H9 (cell line): ENCODE results near the gene CREB3L2. TPM values are rescaled to one million over a fixed set of nuclear protein-coding genes. Genes with fewer than 3 reads are reported as not detected.
A peak's percentile ranks its signal among the peaks of the same experiment; 100 is the strongest.

Experiments used
- DNase-seq: peaks from one replicate; pipeline ENCODE4 v3.0.0-alpha.2; 2017
- H2AFZ ChIP-seq: one replicate; pipeline ENCODE4 v1.6.1; 2013; ENCODE audit warnings: mild to moderate bottlenecking, low read length, control low read depth, moderate library complexity
- H2AK5ac ChIP-seq: 2 replicates; pipeline ENCODE4 v1.6.1; 2013; ENCODE audit warnings: low read length, control low read depth, mixed read lengths; ENCODE audit not compliant: insufficient read length
- H2BK120ac ChIP-seq: one replicate; pipeline ENCODE4 v1.6.1; 2013; ENCODE audit warnings: low read depth, mild to moderate bottlenecking, low read length, control low read depth, inconsistent platforms; ENCODE audit not compliant: poor library complexity, severe bottlenecking
- H2BK12ac ChIP-seq: 2 replicates; pipeline ENCODE4 v1.6.1; 2013; ENCODE audit warnings: low read length, control low read depth, mixed read lengths, low read depth; ENCODE audit not compliant: insufficient read length
- H2BK15ac ChIP-seq: 2 replicates; pipeline ENCODE4 v1.6.1; 2013; ENCODE audit warnings: low read depth, low read length, control low read depth
- H2BK20ac ChIP-seq: one replicate; pipeline ENCODE4 v1.6.1; 2013; ENCODE audit warnings: low read depth, mild to moderate bottlenecking, low read length, control low read depth, inconsistent platforms; ENCODE audit not compliant: poor library complexity, severe bottlenecking
- H2BK5ac ChIP-seq: 2 replicates; pipeline ENCODE4 v1.6.1; 2013; ENCODE audit warnings: low read length, control low read depth, mixed read lengths; ENCODE audit not compliant: insufficient read length
- H3K14ac ChIP-seq: 2 replicates; pipeline ENCODE4 v1.6.1; 2013; ENCODE audit warnings: low read length, control low read depth; ENCODE audit not compliant: insufficient read depth
- H3K18ac ChIP-seq: 2 replicates; pipeline ENCODE4 v1.6.1; 2013; ENCODE audit warnings: low read depth, mild to moderate bottlenecking, mixed read lengths, low read length, control low read depth; ENCODE audit not compliant: insufficient read length
- H3K23ac ChIP-seq: 2 replicates; pipeline ENCODE4 v1.6.1; 2013; ENCODE audit warnings: low read length, control low read depth, mixed read lengths, low read depth; ENCODE audit not compliant: insufficient read length
- H3K23me2 ChIP-seq: 2 replicates; pipeline ENCODE4 v1.6.1; 2013; ENCODE audit warnings: low read depth, mild to moderate bottlenecking, mixed read lengths, low read length, control low read depth; ENCODE audit not compliant: insufficient read length, poor library complexity, severe bottlenecking
- H3K27ac ChIP-seq: 2 replicates; pipeline ENCODE4 v1.5.1; 2013; ENCODE audit warnings: low read length, control low read depth, mixed read lengths, low read depth; ENCODE audit not compliant: insufficient read length
- H3K27me3 ChIP-seq: 2 replicates; pipeline ENCODE4 v1.6.1; 2013; ENCODE audit warnings: low read length, control low read depth, inconsistent platforms; ENCODE audit not compliant: insufficient read depth
- H3K4ac ChIP-seq: 2 replicates; pipeline ENCODE4 v1.6.1; 2013; ENCODE audit warnings: low read depth, mild to moderate bottlenecking, control low read depth, inconsistent platforms, low read length, moderate library complexity
- H3K4me1 ChIP-seq: 2 replicates; pipeline ENCODE4 v1.6.1; 2013; ENCODE audit warnings: low read length, control low read depth, inconsistent platforms; ENCODE audit not compliant: insufficient read depth
- H3K4me2 ChIP-seq: 2 replicates; pipeline ENCODE4 v1.6.1; 2013; ENCODE audit warnings: low read length, control low read depth, mixed read lengths; ENCODE audit not compliant: insufficient read length, insufficient read depth
- H3K56ac ChIP-seq: 2 replicates; pipeline ENCODE4 v1.6.1; 2013; ENCODE audit warnings: low read depth, mild to moderate bottlenecking, mixed read lengths, low read length, control low read depth; ENCODE audit not compliant: insufficient read length
- H3K79me1 ChIP-seq: 2 replicates; pipeline ENCODE4 v1.6.1; 2013; ENCODE audit warnings: low read depth, mild to moderate bottlenecking, moderate library complexity, low read length, control low read depth, inconsistent platforms; ENCODE audit not compliant: insufficient read depth, poor library complexity, severe bottlenecking
- H3K79me2 ChIP-seq: 2 replicates; pipeline ENCODE4 v1.6.1; 2013; ENCODE audit warnings: low read length, control low read depth, inconsistent platforms; ENCODE audit not compliant: insufficient read depth
- H3K9ac ChIP-seq: 2 replicates; pipeline ENCODE4 v1.6.1; 2013; ENCODE audit warnings: low read length, control low read depth, mixed read lengths; ENCODE audit not compliant: insufficient read length; ENCODE audit errors: extremely low read depth
- H3K9me3 ChIP-seq: one replicate; pipeline ENCODE4 v1.6.1; 2013; ENCODE audit warnings: low read depth, low read length, inconsistent platforms; ENCODE audit not compliant: control insufficient read depth
- H3T11ph ChIP-seq: one replicate; pipeline ENCODE4 v1.6.1; 2013; ENCODE audit warnings: mild to moderate bottlenecking, low read length, control low read depth, inconsistent platforms
- H4K20me1 ChIP-seq: one replicate; pipeline ENCODE4 v1.6.1; 2013; ENCODE audit not compliant: control insufficient read depth, insufficient read length, insufficient read depth
- H4K5ac ChIP-seq: 2 replicates; pipeline ENCODE4 v1.6.1; 2013; ENCODE audit warnings: low read depth, mild to moderate bottlenecking, mixed read lengths, low read length, control low read depth; ENCODE audit not compliant: insufficient read length
- H4K8ac ChIP-seq: replicated peaks from 2 replicates; pipeline ENCODE4 v1.6.1; 2013; ENCODE audit warnings: low read length, control low read depth, mixed read lengths, low read depth; ENCODE audit not compliant: insufficient read length
- H4K91ac ChIP-seq: 2 replicates; pipeline ENCODE4 v1.6.1; 2013; ENCODE audit warnings: low read depth, mild to moderate bottlenecking, moderate library complexity, mixed read lengths, low read length, control low read depth; ENCODE audit not compliant: insufficient read length
- H3K27ac Mint-ChIP-seq, 3 experiments: 2 replicates in 2 of 3; 3 replicates in 1 of 3; pipeline ENCODE4 v1.8.0; 2020 to 2021; ENCODE audit warnings: mixed read lengths in 3 of 3, mild to moderate bottlenecking in 1 of 3, moderate library complexity in 1 of 3
- H3K27me3 Mint-ChIP-seq: 2 replicates; pipeline ENCODE4 v1.8.0; 2021; ENCODE audit warnings: low read depth, mild to moderate bottlenecking, moderate library complexity, mixed read lengths
- H3K36me3 Mint-ChIP-seq, 3 experiments: 2 replicates in 2 of 3; 3 replicates in 1 of 3; pipeline ENCODE4 v1.8.0; 2020 to 2021; ENCODE audit warnings: low read depth in 3 of 3, mixed read lengths in 3 of 3; ENCODE audit not compliant: insufficient read depth in 1 of 3
- H3K4me1 Mint-ChIP-seq, 2 experiments: 2 replicates each; pipeline ENCODE4 v1.8.0; 2020; ENCODE audit warnings: mixed read lengths in 2 of 2
- H3K4me3 Mint-ChIP-seq, 2 experiments: 2 replicates in 1 of 2; 3 replicates in 1 of 2; pipeline ENCODE4 v1.8.0; 2020 to 2021; ENCODE audit warnings: mild to moderate bottlenecking in 2 of 2, mixed read lengths in 2 of 2, moderate library complexity in 1 of 2
- H3K9me3 Mint-ChIP-seq, 2 experiments: 2 replicates in 1 of 2; 3 replicates in 1 of 2; pipeline ENCODE4 v1.8.0; 2020; ENCODE audit warnings: mild to moderate bottlenecking in 2 of 2, mixed read lengths in 2 of 2, moderate library complexity in 1 of 2
- CTCF ChIP-seq: fragments of 200-600 bp; sonication (generic); conservative IDR thresholded peaks from 3 replicates; pipeline ENCODE4 v1.8.0; 2021; ENCODE audit warnings: antibody characterized with exemption, mild to moderate bottlenecking
- WGBS: extraction: QIAGEN DNeasy Blood & Tissue Kit; methylation state at CpG from one replicate; pipeline ENCODE4 v1.1.7; 2013; ENCODE audit warnings: missing lambda C conversion rate, low lambda C conversion rate, mixed read lengths; ENCODE audit not compliant: insufficient read length; ENCODE audit errors: extremely low coverage; 5-methylcytosine and 5-hydroxymethylcytosine counted together
- total RNA-seq: library from RNA; stranded (reverse); gene quantifications from 2 replicates; pipeline ENCODE4 v1.2.1, GENCODE V29; 2021

CREB3L2 gene
- total RNA-seq, 1 experiment from 2014 or later: 60.7 TPM

DNA sequence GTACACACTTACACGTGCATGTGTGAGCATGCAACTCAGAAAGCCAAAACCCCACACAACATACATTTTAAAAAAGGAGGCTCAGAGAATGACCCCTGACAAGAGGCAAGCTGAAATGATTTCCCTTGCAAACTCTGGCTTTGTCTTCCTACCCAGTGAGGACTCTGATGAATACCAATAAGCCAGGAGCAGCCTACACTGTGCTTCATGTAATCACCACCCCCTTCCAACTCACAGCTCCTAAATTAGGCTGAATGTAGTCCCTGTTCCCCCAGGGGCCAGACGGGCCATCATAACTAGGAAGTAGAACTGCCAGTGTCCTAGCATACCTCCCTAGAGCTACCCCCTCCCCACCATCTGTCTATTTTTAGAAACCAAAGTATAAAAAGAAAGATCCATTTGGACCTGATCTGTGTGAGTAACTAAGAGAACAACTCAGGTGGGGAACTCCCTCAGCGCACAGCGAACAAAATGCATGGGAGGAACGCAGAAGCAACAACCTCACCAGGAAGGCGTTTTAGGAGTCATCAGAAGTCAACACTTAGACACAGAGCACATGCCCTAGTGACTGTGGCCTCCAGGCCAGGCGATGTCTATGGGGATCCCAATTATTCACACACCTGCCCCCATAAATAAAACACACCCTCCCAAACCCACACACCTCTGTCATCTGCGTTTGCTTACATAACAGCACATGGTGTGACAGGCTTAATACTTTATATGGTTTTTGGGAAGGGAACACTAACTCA, 157.0 kb downstream of the CREB3L2 start:
- H3K4me3 Mint-ChIP-seq: peak overlapping the region in 1 of 2 experiments; percentile 19; a peak in 2 of 5 replicates
- no peak overlapping the region for H3K23ac ChIP-seq

More for the DNA sequence above, 157.0 kb downstream of the CREB3L2 start:
- H3K79me1 ChIP-seq: no peaks in the 10 kb centered on the region
- Mint-ChIP-seq H3K4me1 (peaks cover 28 to 46% of the 10 kb centered on the region in 2 experiments), H3K36me3 (no peaks in the 10 kb centered on the region; a peak in 1 of 7 replicates), H3K27ac (no peak overlapping the region), H3K27me3 (peaks cover 58% of the 10 kb centered on the region), H3K9me3 (no peaks in the 10 kb centered on the region)
- no peak overlapping the region for H4K91ac ChIP-seq
- no peak overlapping the region for H3T11ph ChIP-seq
- H2BK5ac ChIP-seq: no peak overlapping the region
- H3K56ac ChIP-seq: no peak overlapping the region
- no peaks in the 10 kb centered on the region for H3K79me2 ChIP-seq
- no peak overlapping the region for H3K4me2 ChIP-seq
- DNase-seq: no peak
- no peaks in the 10 kb centered on the region for H4K20me1 ChIP-seq
- H4K5ac ChIP-seq: no peak overlapping the region
- no peak overlapping the region for H3K18ac ChIP-seq
- H2BK15ac ChIP-seq: no peak overlapping the region
- H3K14ac ChIP-seq: no peak overlapping the region
- no peak overlapping the region for H3K27ac ChIP-seq
- peaks cover 10% of the 10 kb centered on the region for H3K23me2 ChIP-seq
- no CpG with 5 or more reads among the region's 8 CpGs for WGBS
- no peak overlapping the region for H3K9ac ChIP-seq
- H2BK120ac ChIP-seq: no peak overlapping the region
- no peak overlapping the region for H3K4ac ChIP-seq
- no peak overlapping the region for H2AK5ac ChIP-seq
- H2AFZ ChIP-seq: no peak overlapping the region
- H2BK12ac ChIP-seq: no peak overlapping the region
- H4K8ac ChIP-seq: no peak overlapping the region
- H2BK20ac ChIP-seq: no peak overlapping the region
- H3K4me1 ChIP-seq: peaks cover 10% of the 10 kb centered on the region; the same call in 1 of the 2 replicates
- no peak for TF ChIP-seq CTCF
- no peaks in the 10 kb centered on the region for H3K9me3 ChIP-seq
- peaks cover 29% of the 10 kb centered on the region for H3K27me3 ChIP-seq
